OCI-LY3 (cell line): ENCODE results near the gene CCL20.
"Not testable (repeated sequence)": the region's sequence is repeated elsewhere in the genome, so short reads cannot be mapped to it uniquely, and the experiment has no call there.

ENCODE experiments used
- H2AFZ ChIP-seq: fragments of 200-600, 300-600 bp; shearing (Covaris generic); 2 replicates; pipeline ENCODE4 v1.6.0; 2014; ENCODE audit warnings: antibody characterized with exemption, low read depth, low read length
- H3K27ac ChIP-seq: fragments of 200-600, 300-600 bp; sonication (generic); 2 replicates; pipeline ENCODE4 v1.5.1; 2014; ENCODE audit warnings: mild to moderate bottlenecking, low read length, moderate library complexity, mixed read lengths
- H3K27me3 ChIP-seq: fragments of 200-600, 300-600 bp; sonication (generic); 2 replicates; pipeline ENCODE4 v1.6.1; 2014; ENCODE audit warnings: low read depth, low read length, mixed read lengths
- H3K36me3 ChIP-seq: fragments of 200-600, 300-600 bp; sonication (generic); replicated peaks from 2 replicates; pipeline ENCODE3; 2014; ENCODE audit warnings: low read depth, low read length, mixed read lengths
- H3K4me1 ChIP-seq: fragments of 300-600, 200-600 bp; sonication (generic); 2 replicates; pipeline ENCODE4 v1.6.1; 2014; ENCODE audit warnings: low read length, mixed read lengths
- H3K4me2 ChIP-seq: fragments of 200-600, 300-600 bp; sonication (generic); 2 replicates; pipeline ENCODE4 v1.6.1; 2014; ENCODE audit warnings: low read length, mixed read lengths
- H3K4me3 ChIP-seq: fragments of 300-600, 200-600 bp; sonication (generic); 2 replicates; pipeline ENCODE4 v1.5.1; 2014; ENCODE audit warnings: antibody characterized with exemption, mild to moderate bottlenecking, low read length, moderate library complexity
- H3K79me2 ChIP-seq: fragments of 300-600, 200-600 bp; shearing (Covaris generic); 2 replicates; pipeline ENCODE4 v1.6.1; 2014; ENCODE audit warnings: mild to moderate bottlenecking, low read length, mixed read lengths
- H3K9ac ChIP-seq: fragments of 300-600, 200-600 bp; shearing (Covaris generic); 2 replicates; pipeline ENCODE4 v1.6.0; 2014; ENCODE audit warnings: mild to moderate bottlenecking, low read length, moderate library complexity
- H3K9me3 ChIP-seq: fragments of 200-600, 300-600 bp; shearing (Covaris generic); 2 replicates; pipeline ENCODE4 v1.6.1; 2014; ENCODE audit warnings: low read length, mixed read lengths; ENCODE audit not compliant: insufficient read depth
- H4K20me1 ChIP-seq: fragments of 200-600, 300-600 bp; sonication (generic); 2 replicates; pipeline ENCODE4 v1.6.1; 2016; ENCODE audit warnings: low read length, mixed read lengths; ENCODE audit not compliant: insufficient read depth
- EZH2phosphoT487 ChIP-seq: fragments of 200-600 bp; shearing (Covaris generic); IDR thresholded peaks from 2 replicates; pipeline ENCODE4 v1.6.1; 2018; ENCODE audit warnings: antibody characterized with exemption, mixed run types, low read depth
- TF ChIP-seq, protein P1 (sequence below): fragments of 200-600, 300-600 bp; sonication (generic); IDR thresholded peaks from 2 replicates; pipeline ENCODE4 v1.5.1; 2014; ENCODE audit warnings: antibody characterized with exemption, low read length, low read depth

Gene CCL20

GRCh38 chr2:227834916-227835650 is 21.4 kb downstream of the CCL20 start:
- no peak overlapping the region for H3K9ac ChIP-seq
- no peak overlapping the region for H3K4me2 ChIP-seq
- H2AFZ ChIP-seq = no peak overlapping the region

GRCh38 chr2:227839339-227840129 is 25.9 kb downstream of the CCL20 start:
- not testable (repeated sequence) for H3K4me2 ChIP-seq, H3K9me3 ChIP-seq, H3K27ac ChIP-seq, H3K4me1 ChIP-seq, H3K36me3 ChIP-seq, H3K79me2 ChIP-seq, H3K9ac ChIP-seq, H2AFZ ChIP-seq, H3K27me3 ChIP-seq, H4K20me1 ChIP-seq, H3K4me3 ChIP-seq

More at GRCh38 chr2:227834916-227835650, 21.4 kb downstream of the CCL20 start:
- TF ChIP-seq, protein P1, sequence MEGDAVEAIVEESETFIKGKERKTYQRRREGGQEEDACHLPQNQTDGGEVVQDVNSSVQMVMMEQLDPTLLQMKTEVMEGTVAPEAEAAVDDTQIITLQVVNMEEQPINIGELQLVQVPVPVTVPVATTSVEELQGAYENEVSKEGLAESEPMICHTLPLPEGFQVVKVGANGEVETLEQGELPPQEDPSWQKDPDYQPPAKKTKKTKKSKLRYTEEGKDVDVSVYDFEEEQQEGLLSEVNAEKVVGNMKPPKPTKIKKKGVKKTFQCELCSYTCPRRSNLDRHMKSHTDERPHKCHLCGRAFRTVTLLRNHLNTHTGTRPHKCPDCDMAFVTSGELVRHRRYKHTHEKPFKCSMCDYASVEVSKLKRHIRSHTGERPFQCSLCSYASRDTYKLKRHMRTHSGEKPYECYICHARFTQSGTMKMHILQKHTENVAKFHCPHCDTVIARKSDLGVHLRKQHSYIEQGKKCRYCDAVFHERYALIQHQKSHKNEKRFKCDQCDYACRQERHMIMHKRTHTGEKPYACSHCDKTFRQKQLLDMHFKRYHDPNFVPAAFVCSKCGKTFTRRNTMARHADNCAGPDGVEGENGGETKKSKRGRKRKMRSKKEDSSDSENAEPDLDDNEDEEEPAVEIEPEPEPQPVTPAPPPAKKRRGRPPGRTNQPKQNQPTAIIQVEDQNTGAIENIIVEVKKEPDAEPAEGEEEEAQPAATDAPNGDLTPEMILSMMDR = no peak
- TF ChIP-seq EZH2phosphoT487 = no peak
- Histone ChIP-seq H3K9me3 (no peaks in the 10 kb centered on the region), H3K4me1 (no peaks in the 10 kb centered on the region), H3K36me3 (no peaks in the 10 kb centered on the region), H3K27me3 (no peaks in the 10 kb centered on the region), H3K27ac (no peak overlapping the region), H4K20me1 (no peaks in the 10 kb centered on the region), H3K4me3 (no peak overlapping the region), H3K79me2 (no peaks in the 10 kb centered on the region)

- H3K79me2 ChIP-seq = no peaks in the 10 kb centered on the region
- H3K9me3 ChIP-seq = no peaks in the 10 kb centered on the region
- no peaks in the 10 kb centered on the region for H3K36me3 ChIP-seq
- H4K20me1 ChIP-seq = no peaks in the 10 kb centered on the region
- no peaks in the 10 kb centered on the region for H3K4me1 ChIP-seq
- no peak overlapping the region for H2AFZ ChIP-seq
- TF ChIP-seq EZH2phosphoT487 = no peak
- TF ChIP-seq, protein P1 = no peak
- H3K9ac ChIP-seq = no peak overlapping the region
- no peak overlapping the region for H3K27ac ChIP-seq
- no peak overlapping the region for H3K4me3 ChIP-seq
- no peaks in the 10 kb centered on the region for H3K27me3 ChIP-seq
- H3K4me2 ChIP-seq = no peak overlapping the region
Measured at GRCh38 chr2:227846831-227847230, 33.2 kb downstream of the CCL20 start.

DNA sequence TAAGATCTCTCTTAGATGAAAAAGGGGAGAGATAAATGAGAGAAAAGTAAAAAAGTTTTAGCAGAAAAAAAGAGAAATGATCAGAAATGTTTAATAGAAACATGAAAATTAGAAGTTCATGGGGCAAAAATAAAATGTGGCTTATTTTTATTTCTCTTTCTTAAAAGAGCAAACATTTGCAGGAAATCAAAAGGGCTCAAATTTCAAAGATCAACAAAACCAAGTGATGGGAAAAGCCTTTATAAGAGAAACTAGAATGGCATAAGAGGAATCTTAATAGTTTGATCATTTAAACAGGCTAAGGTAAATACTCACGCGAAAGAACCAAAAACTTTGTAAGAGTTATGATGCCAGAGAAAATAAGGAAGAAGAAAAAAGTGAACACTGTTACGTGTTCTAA is 34.5 kb downstream of the CCL20 start:
- H3K4me3 ChIP-seq = no peak overlapping the region
- H2AFZ ChIP-seq = no peak overlapping the region
- no peaks in the 10 kb centered on the region for H3K9me3 ChIP-seq
- no peaks in the 10 kb centered on the region for H3K27me3 ChIP-seq
- TF ChIP-seq, protein P1 = no peak
- TF ChIP-seq EZH2phosphoT487 = no peak
- no peaks in the 10 kb centered on the region for H3K79me2 ChIP-seq
- no peaks in the 10 kb centered on the region for H3K4me1 ChIP-seq
- H3K4me2 ChIP-seq = no peak overlapping the region
- H3K36me3 ChIP-seq = no peaks in the 10 kb centered on the region
- no peak overlapping the region for H3K9ac ChIP-seq
- no peak overlapping the region for H3K27ac ChIP-seq
- no peaks in the 10 kb centered on the region for H4K20me1 ChIP-seq
